Dermis microvascular lymphatic vessel endothelial cell (primary cell): ENCODE results near the gene RTP3. TPM values are rescaled to one million over a fixed set of nuclear protein-coding genes. Genes with fewer than 3 reads are reported as not detected.
"Not testable (repeated sequence)": the region's sequence is repeated elsewhere in the genome, so short reads cannot be mapped to it uniquely, and the experiment has no call there.

Source experiments
- DNase-seq, 2 donors: peaks; one replicate each; pipeline versions ENCODE4 v3.0.0 to v3.0.0-alpha.2; 2010; ENCODE audit warnings: low read depth in 2 of 2
- total RNA-seq: library from RNA; depleted of rRNA; stranded (reverse); fragments of >200 nt; gene quantifications from 2 replicates; pipeline ENCODE4 v1.2.1, GENCODE V29; 2014

RTP3 gene
- total RNA-seq, 1 donor from 2014 or later = not detected

DNA sequence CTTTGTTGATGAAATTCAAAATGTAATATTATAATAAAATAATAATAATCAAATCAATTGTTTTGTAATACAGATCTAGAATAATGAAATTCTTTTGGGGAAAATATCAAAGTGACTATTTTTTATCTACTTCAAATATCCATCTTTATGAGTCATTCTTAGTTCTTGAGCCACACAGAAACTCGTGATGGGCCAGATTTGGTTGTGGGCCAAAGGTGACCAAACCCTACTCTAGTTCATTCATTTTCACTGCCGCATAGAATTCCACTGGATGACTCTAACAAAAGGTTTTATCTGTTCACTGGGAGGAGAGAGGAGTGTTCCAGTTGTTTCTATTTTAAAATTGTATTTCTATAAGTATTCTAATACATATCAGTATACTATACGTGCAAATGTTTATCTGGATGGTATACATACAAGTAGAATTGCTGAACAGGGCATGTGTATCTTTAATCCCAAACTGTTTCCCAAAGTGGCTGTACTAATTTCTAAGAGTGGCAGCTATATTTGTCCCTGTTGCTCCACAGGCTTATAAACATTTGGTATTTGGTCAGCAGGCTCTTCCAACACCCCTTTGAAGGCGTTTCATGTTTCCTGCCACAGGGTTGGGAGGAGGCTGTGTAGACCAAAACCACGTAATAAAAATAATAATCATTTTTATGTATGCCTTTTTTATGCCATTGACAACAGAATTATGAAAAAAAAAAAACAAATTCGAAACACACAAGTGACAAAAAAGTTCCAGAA is 7.3 kb upstream of the RTP3 start:
- DNase-seq = no peak

DNA sequence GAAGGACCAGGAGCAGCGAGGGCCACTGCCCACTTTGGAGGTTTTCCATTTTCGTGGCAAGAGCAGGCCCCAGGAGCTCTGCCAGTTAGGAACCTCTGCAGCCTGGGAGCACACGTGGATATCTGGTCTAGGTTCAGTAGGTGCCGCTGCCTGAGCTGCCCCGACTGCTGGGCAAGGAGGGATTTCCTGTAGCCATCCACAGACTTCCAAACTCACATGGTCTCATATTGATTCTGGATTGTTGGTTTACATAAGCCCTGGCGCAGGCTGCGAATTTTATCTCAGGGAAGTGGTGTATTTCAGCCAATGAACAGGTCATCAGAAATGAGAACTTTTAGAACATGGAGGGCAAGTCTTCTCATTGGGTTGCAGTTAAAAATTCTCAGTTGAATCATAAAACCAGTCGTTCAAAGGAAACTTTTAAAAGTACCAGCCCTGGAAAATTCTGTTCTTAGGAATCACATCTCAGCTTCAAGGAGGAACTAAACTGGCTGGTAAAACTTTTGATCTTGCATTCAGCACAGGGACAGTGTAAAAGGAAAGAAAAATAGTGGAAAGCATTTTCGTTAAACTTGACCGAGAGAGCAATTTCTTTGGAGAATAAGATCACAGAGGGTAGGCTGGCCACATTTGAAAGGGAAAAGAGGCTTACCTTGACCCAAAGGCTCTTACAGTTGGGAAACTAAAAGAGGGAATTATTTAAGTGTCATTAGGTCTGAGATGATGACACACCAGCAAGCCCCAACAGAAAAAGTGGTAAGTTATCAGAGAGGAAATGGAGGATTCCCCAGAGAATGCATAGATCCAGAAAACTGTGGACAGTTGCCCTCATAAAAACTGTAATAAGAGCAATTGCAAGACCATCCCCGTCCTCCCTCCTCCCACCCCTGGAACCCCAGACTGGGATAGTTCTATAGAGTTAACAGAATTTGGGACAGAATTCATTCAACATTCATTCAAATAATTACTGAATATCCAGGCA is 6.4 kb upstream of the RTP3 start:
- no peak for DNase-seq

DNA sequence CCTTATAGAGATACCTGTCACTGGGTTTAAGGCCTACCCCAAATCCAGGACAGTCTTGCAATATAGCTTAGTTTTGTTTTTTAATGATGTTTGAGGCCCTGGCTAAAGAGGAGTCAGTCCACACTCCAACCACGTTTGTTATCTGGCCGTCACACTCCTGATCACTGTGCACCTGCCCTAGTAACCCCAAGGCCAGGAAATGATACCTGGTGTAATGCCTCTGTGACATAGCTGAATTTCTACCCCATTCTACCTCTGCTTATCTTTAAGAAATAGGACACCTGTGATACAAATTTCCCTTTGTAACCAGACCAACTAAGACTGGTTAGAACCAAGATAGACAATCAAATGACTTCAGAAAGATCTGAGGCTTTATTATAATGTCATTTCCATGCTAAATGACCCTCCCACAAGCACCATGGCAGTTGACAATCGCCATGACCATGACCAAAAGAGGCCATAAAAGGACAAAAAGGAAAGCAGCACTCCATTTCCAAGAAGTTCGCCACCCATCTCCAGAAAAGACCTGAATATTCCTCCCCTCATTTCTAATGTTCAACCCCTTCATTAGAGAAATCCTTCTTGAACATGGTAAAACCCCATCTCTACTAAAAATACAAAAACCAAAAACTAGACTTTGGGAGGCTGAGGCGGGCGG is 4.8 kb upstream of the RTP3 start:
- no peak for DNase-seq

DNA sequence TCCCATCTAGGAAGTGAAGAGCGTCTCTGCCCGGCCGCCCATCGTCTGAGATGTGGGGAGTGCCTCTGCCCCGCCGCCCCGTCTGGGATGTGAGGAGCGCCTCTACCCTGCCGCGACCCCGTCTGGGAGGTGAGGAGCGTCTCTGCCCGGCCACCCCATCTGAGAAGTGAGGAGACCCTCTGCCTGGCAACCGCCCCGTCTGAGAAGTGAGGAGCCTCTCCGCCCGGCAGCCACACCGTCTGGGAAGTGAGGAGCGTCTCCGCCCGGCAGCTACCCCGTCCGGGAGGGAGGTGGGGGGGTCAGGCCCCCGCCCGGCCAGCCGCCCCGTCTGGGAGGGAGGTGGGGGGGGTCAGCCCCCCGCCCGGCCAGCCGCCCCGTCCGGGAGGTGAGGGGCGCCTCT is 3.3 kb upstream of the RTP3 start:
- not testable (repeated sequence) for DNase-seq

DNA sequence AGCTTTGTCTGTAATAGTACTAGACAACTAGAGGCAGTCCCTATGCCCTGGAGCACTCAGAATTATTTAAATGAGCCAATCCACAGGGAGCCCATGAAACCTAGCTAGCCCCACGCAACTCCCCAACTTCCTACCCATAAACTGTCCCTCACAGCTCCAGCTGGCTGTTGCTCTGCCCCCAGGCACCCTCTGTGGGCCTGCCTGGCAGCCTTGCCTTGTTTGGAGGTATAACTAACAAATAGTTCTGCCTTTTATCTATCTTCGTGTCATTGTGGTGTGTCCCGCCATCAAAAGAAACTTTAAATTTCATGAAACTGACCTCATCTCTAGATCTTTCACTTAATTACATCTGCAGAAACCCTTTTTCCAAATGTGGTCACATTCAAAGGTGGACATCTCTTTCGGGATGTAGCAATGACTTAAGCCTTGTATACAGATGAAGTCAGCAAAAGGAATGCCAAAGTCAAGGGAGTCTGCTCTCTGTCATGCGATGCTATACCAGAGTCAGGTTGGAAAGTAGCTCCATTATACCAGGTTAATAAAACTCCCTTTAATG is 1.8 kb upstream of the RTP3 start:
- no peak for DNase-seq

DNA sequence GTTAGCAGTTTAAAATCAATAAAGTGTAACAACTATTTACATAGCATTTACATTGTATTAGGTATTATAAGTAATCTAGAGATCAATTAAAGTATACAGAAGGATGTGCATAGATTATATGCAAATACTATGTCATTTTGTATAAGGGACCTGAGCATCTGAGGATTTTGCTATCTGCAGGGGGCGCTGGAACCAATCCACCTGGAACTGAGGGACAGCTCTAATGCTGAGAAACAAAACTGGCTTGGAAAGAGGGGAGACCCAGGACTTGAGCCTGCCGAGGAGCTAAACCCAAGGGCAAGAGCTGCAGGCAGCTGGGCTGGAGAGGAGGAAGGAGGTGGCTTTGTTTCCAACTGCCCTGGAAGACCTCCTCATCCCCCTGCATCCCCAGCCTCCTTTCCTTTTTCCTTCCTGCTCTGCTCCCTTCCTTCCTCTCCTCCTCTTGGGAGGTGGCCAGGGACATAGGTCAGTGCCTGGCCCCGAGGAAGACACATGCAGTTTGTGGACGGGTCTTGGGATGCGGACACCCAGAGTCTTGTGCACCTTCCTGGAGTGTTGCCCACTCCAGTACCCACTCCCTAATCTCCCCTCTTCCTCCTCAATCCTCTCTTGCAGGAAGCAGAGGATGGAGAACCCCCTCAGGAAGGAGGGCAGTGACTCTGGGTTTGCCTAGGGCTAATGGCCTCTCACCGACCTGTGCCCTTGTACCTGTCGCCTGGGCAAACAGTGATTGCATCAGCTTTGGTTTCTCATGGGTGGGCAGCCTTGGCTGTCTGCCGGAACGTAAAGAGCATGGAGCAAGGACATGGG is 825 bp upstream of the RTP3 start:
- DNase-seq = peak in 1 of 2 donors; percentile 55

DNA sequence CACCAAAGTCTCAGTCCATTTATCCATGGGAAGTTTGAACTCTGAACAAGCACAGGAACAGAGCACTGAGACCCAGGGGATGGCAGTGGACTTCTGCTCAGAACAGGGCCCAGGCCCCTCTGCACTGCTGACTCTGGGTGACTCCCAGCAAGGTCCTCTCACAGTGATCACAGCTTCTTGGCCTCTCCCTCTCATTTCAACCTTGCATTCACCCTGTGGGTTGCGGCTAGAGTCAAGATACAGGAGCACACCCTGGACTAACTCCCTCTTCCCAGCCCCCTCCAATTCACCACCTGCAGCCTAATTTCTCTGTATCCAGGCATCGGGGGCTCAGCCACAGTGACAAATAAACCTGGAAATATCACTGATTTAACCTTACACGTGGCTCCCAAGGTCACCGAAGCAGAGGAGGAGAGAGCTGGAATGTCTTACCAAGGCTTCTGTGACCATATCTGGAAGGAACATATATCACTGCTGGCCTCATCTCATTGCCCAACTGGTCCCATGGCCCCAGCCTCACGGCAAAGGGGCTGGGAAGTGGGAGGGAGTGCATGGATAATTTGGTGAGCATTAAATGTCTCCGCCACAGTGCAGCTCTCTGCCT is 1.2 kb downstream of the RTP3 start:
- no peak for DNase-seq

DNA sequence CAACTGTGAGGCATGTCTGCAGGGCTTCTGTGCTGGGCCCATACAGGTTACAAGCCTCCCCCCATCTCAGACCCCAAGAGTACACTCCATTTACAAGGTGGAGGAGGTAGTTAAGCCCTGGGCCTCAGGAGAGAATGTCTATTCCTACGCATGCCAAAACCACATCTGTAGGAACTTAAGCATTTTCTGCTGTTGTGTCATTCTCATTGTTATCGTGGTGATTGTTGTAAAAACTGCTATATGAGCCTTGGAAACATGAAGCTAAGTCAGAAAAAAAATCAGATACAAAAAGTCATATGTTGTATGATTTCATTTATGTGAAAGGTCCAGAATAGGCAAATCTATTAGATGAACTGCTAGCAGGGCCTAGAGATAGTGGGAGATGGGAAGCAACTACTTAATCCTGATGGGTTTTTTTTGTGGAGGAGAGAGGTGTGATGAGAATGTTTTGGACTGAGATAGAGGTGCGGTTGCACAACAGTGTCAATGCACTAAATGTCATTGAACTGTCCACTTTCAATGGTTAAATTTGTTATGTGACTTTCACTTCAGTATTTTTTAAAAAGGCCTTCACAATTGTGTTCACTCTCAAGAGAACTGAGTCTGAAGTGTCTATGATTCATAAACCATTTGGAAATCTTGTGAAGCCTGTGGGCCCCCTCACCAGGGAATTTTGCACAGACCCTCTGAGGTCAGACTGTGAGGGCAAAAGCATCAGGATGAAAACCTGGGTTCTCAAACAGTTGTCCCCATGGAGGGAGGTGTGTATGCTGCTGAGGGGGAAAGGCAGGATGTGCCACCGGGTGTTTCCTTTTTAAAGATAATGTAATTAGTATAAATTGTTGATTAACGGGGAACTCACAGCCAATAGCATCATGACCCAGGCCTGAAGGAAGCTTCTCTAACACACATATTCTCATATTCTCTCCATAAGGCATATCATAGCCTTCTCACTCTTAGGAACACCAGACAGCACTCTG is 3.2 kb downstream of the RTP3 start:
- peak in 1 of 2 donors; percentile 9 for DNase-seq

DNA sequence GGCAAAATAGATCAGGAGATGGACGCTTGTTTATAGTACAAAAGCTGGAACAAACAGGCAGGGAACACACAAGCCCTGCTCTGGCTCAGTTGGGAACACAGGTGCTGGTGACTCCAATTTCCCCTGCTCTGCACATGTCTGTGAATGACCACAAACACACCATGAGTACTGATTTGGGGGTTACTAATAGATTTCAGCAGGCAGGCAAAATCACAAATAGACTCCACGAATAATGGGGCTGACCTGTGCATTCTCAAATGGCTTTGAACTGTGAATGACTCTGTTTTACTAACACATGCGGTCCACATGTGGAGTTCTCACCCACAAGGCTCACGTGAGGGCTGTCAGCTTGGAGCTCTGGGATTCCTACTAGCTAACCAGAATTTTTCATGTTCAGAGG is 3.9 kb downstream of the RTP3 start:
- no peak for DNase-seq

DNA sequence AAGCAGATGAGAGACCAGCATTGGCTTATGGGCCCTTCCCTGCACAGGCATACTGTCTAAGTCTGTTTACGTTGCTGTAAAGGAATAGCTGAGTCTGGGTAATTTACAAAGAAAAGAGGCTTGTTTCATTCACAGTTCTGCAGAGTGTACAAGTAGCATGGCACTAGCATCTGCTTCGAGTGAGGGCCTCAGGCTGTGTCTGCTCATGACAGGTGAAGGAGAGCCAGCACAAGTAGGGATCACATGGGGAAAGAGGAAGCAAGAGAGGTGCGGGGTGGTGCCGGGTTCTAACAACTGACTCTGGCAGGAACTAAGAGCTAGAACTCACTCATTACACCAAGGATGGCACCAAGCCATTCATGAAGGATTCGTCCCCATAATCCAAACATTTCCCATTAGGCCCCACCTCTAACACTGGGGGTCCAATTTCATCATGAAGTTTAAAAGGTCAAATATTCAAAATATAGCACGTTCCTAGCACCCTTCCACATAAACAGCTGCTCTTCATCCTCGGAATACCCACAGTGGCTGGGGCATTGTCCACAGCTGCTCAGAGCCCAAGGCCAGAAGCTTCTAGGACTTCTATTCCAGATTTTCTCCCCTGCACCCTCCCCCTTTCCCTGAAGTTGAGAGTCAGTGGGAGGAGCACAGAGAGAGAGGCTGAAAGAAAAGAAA is 5.6 kb downstream of the RTP3 start:
- no peak for DNase-seq

DNA sequence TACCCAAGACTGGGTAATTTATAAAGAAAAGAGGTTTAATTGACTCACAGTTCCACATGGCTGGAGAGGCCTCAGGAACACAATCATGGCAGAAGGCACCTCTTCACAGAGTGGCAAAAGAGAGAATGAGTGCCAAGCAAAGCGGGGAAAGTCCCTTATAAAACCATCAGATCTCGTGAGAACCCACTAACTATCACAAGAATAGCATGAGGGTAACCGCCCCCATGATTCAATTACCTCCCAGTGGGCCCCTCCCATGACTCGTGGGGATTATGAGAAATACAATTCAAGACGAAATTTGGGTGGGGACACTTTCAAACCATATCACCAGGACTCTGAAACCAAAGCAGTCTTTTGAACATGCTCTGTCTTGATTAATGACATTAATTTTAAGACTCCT is 7.0 kb downstream of the RTP3 start:
- DNase-seq = no peak

DNA sequence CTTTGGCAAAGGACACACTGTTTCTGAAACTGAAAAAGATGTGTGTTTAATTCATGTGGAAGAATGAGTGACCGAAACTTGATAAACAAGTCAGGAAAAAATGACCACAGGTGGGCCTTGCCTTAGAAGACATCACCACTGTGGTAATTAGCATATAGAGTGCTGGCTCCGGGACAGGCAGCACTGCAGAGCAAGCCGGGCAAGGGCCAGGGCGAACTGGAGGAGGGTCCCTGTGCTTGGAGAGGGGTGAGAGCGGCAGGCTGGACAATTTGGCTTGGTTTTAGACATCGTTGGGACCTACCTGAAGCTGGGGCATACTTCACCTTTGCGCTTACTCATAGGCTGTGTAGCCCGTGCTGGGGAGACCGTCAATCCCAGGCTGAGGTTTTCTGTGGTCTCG is 8.2 kb downstream of the RTP3 start:
- DNase-seq = no peak

DNA sequence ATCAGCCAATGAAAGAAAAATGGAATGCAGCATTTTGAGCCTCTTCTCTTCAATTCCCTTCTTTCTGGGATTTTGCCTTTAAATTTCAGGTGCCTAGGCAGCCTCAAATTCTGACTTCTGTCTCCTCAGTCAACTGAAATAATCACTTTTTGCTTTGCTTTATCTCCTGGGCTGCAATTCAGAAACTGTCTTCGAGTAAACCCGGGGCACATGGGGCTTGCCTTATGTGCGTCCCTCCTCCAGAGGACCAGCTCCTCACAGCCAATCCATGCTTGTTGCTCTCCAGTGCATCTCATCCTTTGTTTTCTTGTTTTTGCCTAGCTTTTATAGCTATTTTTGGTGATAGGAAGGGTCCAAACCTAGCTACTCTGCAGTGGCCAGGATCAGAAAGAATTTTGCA is 8.8 kb downstream of the RTP3 start:
- DNase-seq = no peak

DNA sequence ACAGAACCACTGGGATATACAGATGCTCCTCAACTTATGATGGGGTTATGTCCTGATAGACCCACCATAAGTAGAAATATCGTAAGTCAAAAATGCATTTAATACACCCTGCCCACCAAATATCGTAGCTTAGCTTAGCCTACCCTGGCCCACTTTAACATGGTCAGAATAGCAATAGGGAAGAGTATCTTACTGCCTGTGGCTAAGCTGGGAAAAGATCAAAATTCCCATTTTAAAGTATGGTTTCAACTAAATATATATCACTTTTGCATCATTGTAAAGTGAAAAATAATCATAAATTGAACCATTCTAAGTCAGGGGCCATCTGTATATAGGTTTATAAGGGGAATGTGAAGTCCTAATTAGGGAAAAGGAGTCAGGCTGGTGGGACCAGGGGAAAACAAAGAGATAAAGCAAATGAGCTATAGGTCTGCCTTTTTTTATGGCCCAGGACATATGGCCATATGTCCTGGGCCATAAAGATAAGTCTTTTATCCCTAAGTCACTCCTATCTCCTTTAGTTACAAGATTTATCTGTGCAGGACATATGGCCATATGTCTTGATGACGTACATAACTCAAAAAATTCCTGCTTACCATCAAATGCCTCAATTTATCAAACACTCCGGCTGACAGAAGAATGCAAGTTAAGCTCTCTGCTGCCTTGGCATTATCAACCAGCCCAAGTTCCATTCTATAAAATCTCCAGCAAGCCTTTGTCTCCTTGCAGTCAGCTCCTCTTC is 11.2 kb downstream of the RTP3 start:
- no peak for DNase-seq

DNA sequence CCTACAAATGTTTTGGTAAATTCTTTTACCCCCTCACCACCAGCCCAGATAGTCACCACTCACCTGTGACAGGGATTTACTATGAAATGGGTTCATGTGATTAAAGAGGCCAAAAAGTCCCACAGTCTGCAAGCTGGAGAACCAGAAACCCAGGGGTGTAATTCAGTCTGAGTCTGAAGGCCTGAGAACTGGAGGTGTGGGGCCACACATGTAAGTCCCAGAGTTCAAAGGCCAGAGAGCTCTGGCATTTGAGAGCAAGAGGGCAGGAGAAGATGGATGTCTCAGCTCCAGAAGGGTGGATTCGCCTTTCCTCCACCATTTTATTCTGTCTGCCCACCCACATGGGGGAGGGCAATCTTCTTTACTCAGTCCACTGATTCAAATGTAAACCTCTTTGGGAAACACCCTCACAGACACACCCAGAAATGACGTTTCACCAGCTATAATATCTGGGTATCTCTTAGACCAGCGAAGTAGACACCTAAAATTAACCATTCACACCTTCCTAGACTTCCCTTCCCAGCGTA is 11.9 kb downstream of the RTP3 start:
- no peak for DNase-seq

DNA sequence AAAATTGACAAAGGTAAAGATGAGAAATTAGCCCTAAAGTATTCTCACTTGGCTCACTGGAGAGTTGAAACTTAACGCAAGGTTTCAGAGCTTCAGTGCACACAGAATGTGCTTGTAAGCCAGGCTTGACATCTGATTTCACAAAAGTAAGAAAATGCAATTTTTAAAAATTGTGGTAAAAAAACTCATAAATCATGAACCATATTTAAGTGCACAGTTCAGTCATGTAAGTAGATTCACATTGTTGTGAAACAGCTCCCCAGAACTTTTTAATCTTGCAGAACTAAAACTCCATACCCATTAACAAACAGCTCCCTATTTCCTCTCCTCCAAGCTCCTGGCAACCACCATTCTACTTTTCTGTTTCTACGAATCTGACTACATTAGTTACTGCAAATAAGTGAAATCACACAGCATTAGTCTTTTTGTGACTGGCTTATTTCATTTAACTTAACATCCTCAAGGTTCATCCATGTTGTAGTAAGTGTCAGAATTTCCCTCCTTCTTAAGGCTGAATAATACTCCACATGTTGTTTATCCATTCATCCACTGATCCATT is 14.5 kb downstream of the RTP3 start:
- DNase-seq = no peak

DNA sequence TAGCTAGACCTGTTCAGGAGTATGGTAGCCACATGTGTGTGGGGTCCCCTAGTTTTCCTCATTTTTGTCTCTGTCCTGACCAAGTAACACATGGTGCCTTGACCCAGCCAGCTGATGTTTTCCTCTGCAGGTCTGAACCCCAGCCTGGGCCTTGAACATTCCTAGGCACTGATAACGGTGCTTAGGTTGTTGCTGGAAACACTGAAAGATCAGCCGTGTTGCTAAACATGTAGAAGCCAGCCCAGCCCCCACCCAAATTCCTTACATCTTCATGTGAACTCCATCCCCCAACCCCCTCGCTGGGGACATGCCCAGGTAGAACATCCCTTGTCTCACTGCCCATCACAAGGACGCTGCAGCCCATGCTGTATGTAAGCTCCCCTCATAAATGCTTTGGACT is 18.7 kb downstream of the RTP3 start:
- no peak for DNase-seq
